AG20443 (cell line): Measurements from ENCODE around the gene PNMA6E.
A peak's percentile ranks its signal among the peaks of the same experiment; 100 is the strongest.

Source experiments
- DNase-seq: peaks from one replicate; pipeline ENCODE4 v3.0.0; 2012; ENCODE audit warnings: low spot score, mixed read lengths

The PNMA6E gene

DNA sequence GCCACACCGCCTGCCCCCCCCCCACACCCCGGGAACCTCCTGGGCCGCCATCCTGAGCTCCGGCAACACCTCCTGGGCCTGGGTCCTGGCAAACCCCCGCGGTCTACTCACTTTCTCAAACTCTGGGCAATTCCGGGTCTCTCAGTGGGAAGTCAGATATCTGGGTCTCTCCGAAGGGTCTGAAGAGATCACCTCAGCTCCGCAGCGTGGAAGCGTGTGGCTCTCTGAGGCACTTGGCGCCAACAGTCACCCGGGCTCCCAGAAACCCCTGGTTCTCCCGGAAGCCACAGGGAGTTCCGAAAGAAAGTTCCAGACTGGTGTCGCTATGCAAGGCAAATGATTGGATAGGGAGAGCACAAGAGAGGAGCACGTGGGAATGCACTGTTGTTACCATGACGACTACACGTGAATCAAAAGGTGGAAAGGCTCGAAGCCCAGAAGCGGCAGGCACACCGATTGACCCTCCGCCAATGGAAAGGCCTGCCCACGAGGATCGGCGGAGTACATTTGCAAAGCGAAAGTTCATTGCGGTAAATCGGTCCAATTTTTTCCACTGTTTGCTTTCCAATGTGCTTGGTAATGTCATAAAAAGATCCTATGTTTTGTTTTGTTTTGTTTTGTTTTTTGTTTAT, at the start of gene PNMA6E:
TSS of gene PNMA6E (minus strand) at position 218 of the 632 bp plus-strand sequence. CDS start 2,501 bp downstream, outside the sequence.
- no peak for DNase-seq

DNA sequence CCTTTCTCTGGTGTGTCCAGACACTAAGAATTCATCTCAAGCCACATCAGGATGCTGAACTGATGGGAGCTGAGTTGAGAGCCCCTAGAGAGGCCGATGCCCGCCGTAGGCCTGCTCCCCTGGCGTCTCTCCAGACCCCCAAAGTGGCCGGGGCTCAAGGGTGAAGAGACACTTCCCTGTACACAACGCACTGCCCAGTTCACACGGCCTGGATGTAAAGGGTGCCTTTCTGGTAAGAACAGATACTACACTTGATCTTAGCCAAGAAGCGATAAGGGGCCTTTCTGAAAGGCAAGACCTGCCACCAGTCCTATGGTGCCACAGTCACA, 49.8 kb upstream of the PNMA6E start:
- DNase-seq: no peak

DNA sequence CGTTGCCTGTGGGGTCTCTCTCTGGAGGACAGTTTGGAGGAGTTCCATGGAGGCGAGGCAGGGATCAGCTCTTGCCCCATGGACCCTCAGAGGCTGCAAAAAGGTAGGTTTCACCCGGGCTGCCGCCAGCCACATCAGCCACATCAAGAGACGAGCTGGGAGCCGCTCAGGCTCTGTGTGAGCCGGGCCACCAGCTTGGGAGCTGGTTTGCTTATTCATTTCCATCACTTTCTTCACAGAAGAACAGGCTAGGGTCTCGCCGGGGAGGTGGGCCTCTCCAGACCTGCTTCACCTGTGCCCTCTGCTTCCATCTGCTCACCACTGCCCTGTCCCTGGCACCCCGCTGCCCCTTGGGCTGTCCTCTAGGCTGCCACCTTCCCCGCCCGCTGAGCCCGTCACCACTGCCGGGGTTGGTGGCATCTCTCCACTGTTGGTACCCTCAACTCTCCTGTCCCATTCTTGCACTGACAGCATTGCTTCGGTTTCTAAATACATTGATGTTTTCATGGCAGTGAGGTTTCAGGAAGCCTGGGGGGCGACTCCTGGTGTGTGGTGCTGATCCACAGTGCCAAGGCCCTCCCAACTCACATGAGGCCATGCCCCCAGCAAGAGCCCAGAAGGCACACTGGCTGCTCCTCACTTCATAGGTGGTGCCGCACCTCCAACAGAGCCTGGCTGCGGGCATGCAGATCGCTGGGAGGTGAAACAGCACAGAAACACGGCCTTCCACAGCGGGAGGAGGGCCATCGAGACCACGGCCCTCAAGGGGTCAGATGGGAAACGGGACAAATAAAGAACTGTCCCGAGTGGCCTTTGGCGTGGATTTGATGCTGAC, 49.2 kb upstream of the PNMA6E start:
- DNase-seq: no peak

DNA sequence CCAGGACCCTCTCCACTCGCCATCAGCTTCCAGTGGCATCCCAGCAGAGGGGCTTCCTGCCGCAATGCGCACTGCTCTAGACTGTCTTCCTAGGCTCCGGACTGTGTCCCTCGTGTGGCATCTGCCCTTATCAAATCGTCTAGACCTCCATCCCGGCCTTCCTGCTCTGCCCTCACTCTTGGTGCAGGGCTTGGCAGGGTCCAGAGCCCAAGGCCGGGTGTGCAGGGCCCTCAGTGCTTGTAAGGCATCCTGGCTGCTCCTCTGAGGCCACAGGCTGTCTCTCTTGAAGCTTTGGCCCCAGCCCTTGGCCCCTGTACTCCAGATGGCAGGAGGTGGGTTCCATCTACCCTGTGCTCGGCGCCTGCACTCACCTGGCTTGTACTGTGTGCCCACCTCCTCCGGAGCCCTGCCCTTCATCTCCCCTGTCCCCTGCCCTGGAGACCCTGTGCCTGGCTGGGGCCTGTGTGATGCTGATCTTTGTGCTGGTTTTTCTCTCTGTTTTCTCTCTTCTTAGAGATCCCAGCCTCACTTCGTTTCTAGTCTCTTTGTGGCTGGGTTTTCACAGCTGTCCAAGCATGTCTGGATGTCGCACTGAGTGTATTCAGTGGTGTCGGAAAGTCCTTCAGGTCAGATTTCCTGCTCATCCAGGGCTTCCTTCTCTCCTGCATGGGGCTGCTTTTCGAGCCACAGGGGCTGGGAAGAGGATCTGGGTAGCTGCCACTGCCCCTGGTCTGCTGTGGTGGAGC, 48.4 kb upstream of the PNMA6E start:
- no peak for DNase-seq

DNA sequence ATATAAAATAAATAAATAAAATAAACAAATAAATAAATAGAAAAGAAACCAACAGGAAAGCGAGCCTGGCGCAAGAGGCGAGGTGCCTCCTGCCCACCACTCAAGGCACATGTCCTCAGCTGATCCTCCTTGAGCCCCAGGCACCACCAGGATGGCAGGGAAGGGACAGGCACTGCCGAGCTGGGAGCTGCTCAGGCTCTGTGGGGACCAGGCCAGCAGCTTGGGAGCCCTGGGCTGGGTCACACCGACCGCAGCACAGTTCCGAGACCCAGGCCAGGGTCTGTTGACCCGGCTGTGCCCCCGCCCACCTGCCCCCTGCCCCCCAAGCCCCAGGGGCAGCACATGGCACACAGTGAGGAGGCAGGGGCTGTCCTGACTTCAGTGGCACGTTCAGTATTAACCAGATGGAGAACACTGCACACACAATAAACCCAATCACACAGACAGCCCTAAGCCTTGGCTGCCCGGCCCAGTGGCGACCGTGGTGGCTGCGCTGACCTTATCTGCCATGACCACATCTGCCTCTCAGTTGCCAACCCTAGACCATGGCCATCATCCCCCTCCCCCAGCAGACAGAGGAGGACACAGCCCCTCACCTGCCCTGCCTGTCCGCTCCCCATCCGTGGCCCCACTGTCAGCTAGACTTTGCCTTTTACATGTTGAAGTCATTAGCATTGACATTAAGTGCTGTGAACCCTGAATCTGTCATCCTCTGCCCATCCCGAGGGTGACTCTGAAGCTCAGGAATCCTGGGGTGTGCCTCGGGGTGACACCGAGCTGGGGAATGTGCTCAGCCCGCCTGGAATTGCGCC, 47.6 kb upstream of the PNMA6E start:
- peak; percentile 17 for DNase-seq

DNA sequence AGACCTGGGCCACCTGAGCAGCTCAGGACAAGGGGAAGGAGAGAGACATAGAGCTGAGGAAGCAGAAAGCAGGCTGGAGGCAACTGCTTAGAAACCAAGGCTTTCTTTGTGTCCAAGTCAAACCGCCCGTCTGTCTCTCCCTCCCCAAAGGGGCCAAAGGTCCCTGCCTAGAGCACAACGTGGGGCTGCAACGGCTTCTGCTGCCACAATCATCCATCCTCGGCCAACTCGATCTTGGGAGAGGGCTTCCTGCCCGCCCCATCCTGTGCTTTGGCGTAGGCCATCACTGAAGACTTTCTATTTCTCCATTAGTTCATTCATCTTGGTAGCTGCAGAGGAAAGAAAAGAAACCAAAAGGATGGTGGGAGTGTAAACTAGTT, 46.4 kb upstream of the PNMA6E start:
- no peak for DNase-seq

DNA sequence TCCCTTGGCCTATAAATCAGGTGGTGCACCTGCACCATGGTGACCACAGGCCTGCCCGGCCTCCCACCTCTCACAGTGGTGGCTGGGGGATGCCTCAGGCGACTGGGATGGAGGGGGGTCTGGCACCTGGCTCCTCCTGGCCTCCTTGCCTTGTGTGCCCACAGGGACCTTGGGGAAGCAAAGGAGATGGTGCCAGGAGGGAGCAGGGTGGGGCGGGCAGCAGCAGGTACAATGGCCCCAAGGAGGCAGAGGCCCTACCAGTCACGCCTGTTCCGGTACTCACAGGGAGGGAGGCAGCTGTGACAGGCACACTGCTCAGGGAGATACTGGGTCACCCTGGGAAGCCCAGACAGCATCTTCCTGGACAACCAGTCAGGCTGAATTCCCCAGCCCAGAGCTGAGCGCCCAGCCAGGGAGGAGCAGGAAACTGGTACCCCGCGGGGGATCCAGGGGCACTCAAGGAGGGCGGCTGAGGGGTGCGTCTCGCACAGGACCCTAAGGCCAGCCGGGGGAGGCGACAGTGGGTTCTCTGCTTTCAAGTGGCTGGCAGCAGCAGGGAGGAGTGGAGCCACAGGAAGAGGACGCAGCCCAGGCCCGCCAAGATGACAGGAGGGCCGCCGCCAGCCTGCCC, 45.9 kb upstream of the PNMA6E start:
- DNase-seq: no peak

DNA sequence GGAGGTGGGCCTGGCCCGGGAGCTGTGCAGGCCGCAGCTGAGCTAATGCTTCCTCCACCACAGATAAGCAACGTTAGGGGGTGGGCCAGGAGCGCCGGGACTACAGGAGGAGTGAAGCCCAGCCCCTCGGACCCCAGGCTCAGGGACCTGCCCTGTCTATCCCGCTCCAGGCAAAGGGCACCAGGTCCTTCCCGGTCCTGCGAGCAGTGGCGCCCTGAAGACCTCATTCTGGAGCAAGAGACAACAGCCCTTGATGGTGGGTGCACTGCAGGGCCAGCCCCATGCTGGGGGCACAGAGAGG, 45.4 kb upstream of the PNMA6E start:
- DNase-seq: no peak

DNA sequence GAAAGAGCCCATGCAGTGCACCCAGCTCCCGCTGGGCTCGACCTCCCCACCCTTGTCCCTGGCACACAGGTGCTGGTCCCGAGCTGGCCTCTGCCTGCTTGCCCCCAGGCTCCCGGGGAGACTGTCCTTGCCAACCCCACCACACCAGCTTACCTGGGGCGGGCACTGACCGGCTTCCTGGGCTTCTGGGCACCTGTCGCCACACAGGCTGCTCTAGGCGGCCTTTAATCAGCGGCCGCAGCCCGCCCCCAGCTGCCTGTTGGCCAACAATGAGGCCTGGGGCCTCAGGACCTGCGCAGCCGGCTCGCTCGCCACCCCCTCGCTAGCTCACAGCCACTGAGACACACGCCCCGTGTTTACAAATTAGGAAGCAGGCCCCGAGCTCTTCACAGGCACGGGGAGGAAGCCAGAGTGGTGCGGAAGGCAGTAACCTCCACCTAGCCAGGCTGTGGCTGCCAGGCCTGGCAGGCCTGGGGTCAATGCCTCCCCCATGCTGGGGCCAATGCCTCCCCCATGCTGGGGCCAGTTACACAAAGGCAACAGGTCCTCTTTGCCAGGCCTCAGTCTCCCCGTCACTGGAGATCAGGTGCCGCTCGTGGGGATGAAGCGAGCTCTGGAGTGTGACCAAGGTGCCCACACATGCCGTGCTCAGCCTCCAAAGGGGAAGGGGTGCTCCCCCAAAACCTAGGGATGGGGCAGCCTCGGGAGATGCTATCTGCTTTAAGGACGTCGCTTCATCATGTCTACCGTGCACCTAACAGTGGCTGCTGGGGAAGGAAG, 44.9 kb upstream of the PNMA6E start, which contains the start of gene TREX2:
TSS of gene TREX2 (minus strand) at position 201 of the 780 bp plus-strand sequence. CDS start 626 bp downstream, outside the sequence.
- DNase-seq: no peak

DNA sequence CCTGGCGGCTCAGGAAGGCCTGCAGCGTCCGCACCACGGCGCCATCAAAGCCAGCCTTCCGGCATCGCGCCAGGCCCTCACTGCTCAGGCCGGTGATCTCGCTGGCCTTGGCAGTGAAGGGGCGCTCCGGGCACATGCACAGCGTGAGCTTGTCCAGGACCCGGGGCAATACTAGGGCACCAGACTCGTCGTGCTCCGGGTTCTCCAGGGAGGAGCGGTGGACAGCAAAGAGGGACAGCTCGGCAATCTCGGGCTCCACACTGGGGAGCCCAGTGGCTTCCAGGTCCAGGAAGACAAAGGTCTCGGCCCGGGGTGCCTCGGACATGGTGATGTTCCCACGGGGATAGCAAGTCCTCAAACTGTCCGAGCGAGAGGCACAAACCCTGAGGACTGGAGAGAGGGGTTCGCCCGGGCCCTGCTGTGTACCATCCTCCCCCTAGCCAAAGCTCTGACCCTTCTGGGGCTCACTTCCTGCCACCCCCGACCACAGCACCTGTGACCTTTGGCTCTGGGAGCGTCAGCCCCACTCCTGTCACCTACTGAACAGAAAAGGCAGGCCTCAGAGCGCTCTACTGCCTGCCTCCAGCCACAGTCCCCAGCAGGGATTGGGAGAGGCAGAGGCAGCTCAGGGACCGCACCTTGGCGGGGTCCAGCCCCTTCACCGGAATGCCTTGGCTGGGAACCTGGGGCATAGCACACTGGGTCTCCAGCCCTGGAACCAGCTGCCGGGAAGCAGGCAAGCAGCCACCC, 44.1 kb upstream of the PNMA6E start:
- DNase-seq: no peak

DNA sequence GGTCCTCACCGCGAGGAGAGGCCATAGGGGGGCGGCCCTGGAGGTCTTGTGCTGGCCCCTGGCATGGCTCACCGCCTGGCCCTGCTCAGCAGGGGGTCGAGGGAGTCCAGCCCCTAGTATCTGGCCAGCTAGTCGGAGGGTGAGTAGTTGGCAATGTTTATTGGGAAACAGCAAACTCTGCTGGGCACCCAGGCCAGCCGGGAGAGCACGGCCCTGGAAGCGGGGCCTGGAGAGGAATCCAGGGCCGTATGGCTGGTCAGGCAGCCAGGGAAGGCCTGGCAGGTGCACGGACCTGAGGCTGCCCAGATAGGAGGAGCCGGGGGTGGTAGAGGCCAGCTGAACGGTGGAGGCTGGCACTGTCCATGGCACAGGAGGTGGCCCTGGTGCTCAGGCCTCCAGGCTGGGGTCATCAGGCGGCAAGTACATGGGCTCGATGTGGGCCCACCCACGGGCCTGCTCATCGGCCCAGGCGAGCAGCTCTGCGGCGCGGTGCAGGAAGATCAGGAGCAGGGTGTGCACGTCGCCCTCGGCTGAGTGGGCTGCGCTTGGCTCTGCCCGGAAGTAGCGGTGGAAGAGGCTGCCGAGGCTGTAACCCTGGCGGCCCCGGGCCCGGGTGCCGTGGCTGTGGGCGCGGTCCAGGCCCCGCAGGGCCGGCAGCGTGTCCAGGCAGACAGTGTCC, 43.3 kb upstream of the PNMA6E start:
- DNase-seq: no peak

DNA sequence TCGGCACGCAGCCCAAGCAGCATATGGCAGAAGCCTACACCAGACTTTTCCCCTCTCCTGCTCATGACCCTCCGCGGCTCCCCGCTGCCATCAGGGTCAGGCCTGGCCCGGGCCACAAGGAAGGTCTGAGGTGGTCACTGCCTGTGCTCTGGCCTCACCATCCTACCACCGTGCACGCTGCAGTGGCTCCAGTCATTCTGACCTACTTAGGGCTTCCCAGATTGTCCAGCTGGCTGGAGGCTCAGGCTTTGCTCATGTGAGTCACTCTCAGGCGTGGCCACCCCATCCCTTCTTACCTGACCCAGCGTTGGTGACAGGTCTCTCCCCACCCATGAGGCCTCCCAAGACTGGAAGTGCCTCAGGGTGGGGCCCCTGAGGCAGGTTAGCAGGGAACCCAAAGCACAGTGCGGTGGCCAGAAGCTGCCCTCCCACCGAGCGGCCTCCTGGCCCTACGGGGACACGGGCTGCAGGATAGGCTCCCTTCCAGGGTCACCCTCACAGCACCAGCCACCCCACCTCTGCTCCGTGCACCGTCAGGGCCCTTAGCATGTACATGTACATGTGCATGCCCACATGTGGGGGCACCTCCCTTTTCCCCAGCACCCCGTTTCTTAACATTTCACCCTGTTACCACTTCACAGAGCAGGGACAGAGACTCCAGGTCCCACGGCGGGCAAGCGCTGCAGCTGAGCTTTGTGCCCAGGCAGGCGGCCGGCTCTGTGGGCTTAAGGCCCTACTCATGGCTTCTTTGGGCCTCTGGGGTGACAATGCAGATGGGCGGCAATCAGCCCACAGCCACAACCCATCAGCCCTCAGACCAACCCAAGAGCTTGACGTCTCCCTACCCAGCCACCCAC, 42.6 kb upstream of the PNMA6E start:
- peak; percentile 55 for DNase-seq

DNA sequence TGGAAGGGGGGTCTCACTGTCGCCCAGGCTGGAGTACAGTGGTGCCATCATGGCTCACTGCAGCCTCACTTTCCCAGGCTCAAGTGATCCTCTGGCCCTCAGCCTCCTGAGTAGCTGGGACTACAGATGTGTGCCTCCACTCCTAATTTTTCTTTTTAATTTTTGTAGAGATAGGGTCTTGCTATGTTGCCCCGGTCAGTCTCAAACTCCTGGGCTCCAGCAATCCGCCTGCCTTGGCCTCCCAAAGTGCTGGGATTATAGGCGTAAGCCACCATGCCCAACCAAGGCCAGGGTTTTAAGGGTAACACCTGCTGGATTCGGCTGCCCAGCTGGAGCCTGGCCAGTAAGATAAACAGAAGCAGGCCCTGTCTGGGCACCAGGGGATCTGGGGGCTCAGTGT, 41.3 kb upstream of the PNMA6E start:
- DNase-seq: no peak

DNA sequence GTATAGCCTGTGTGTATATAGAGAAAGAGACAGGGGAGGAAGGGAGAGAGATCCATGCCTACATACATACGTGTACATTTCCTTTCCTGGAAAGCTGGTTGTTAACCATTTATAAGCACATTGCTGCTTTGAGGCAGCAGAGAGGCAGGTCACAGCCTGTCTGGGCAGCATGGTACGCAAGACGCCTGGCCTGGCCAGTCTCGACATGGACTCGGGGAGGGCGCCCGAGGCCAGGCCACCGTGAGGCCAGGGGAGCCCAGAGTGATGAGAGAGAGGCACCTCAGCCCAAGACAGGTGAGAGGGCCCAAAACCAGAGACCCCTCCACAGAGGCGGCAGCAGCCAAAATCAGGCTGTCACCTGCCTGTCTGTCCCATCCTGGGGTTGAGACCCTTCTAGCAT, 40.8 kb upstream of the PNMA6E start:
- no peak for DNase-seq

DNA sequence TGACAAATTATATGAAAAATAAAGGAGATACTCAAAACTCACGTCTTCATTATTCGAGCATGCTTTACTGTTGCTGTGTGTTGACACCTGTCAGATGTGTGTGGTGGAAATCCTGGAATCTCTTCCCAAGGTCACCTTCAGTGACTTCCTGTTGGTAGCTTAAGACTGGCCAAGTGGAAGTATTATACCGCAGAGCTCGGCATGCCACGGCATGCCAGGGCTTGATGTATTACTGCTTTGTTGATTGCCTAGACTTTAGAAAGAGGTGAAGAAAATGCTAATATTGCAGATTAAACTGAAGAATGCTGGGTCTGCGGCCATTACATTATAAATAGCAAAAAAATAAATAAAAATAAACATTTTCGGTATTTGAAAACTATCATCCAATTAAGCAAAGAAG, 40.1 kb upstream of the PNMA6E start:
- no peak for DNase-seq

DNA sequence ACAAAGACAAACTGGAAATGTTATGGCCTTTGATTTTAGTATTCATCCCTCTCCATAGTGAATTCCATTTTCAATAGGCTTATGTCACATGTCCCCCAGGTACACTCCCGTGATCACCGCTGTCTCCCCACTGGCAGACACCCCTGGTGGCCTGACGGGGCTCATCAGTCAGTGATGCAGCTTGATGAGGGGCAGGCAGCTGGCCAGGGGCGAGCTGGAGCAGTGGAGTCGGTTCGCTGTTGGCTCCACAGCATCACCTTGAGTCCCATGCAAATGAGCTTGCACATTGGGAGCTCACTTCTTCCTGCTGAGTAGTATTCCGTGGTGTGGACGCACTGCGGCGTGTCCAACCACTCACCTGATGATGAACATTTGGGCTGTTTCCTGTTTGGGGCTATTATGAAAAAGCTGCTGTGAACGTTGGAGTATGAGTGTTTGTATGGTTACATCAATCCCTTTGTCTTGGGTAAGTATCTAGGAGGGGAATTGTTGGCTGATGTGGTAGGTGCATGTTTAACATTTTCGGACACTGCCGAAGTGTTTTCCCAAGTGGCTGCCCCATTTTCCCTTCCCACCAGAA, 39.5 kb upstream of the PNMA6E start:
- DNase-seq: no peak

DNA sequence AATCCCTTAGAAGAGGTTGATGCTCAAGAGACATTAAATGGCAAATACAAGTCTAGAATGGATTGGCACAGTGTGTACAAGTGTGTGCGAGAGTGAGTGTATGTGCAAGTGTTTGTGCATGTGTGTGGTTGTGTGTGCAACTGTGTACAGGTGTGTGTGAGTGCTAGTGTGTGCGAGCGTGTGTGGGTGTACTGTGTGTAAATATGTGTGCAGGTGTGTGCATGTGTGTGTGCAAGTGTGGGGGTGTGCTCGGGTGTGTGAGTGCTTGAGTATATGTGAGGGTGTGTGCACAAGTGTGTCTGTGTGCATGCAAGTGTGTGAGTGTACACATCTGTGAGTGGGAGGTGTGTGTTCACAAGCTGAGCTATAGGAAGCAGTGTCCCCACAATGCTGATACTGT, 38.8 kb upstream of the PNMA6E start:
- DNase-seq: no peak

DNA sequence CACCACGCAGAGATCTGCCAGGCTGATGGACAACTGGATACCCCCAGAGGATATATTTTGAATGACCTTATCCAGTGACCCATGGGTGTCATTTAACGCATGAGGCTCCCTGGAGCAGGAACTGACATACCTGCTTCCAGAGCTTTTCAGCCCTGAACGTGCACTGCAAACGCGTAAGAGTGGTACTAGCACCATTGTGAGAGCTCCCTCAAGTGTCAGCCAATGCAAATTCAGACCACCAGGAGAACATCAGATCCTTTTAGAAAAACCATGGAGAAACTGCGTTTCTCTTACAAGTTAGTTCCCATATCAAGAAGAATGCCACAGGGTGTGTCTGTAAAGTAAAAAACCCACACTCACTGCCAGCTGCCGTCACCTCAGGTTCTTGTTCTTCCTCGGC, 37.4 kb upstream of the PNMA6E start:
- DNase-seq: peak; percentile 34
